ENCODE results near the gene TGFBR3.
A peak's percentile ranks its signal among the peaks of the same experiment; 100 is the strongest.

Gene TGFBR3

GRCh38 chr1:91754816-91755580 lies 131.0 kb downstream of the TGFBR3 start:
- no peak for DNase-seq (ENCODE audit: low spot score)

GRCh38 chr1:91754348-91754747 lies 131.6 kb downstream of the TGFBR3 start:
- DNase-seq (ENCODE audit: low spot score) = no peak

- DNase-seq (ENCODE audit: low spot score) = no peak
Observed at GRCh38 chr1:91753878-91754277, 132.1 kb downstream of the TGFBR3 start.

GRCh38 chr1:91752324-91752723 lies 133.6 kb downstream of the TGFBR3 start:
- DNase-seq (ENCODE audit: low spot score) = no peak

GRCh38 chr1:91751275-91751674 lies 134.7 kb downstream of the TGFBR3 start:
- peak; percentile 79 for DNase-seq (ENCODE audit: low spot score)

- no peak for DNase-seq (ENCODE audit: low spot score)
Observed at GRCh38 chr1:91750398-91750996, 135.5 kb downstream of the TGFBR3 start.

- DNase-seq (ENCODE audit: low spot score) = no peak
Observed at GRCh38 chr1:91749788-91750231, 136.1 kb downstream of the TGFBR3 start.

GRCh38 chr1:91747666-91748065 lies 138.3 kb downstream of the TGFBR3 start:
- DNase-seq (ENCODE audit: low spot score) = no peak

GRCh38 chr1:91746728-91747338 lies 139.1 kb downstream of the TGFBR3 start:
- DNase-seq (ENCODE audit: low spot score) = no peak

- DNase-seq (ENCODE audit: low spot score) = no peak
Observed at GRCh38 chr1:91745640-91746373, 140.1 kb downstream of the TGFBR3 start.

- DNase-seq (ENCODE audit: low spot score) = no peak
Observed at GRCh38 chr1:91744953-91745639, 140.9 kb downstream of the TGFBR3 start.

GRCh38 chr1:91742848-91743292 lies 143.1 kb downstream of the TGFBR3 start:
- DNase-seq (ENCODE audit: low spot score) = no peak

GRCh38 chr1:91741906-91742305 lies 144.0 kb downstream of the TGFBR3 start:
- DNase-seq (ENCODE audit: low spot score) = no peak

GRCh38 chr1:91741301-91741700 lies 144.7 kb downstream of the TGFBR3 start:
- no peak for DNase-seq (ENCODE audit: low spot score)

GRCh38 chr1:91737650-91738049 lies 148.3 kb downstream of the TGFBR3 start:
- no peak for DNase-seq (ENCODE audit: low spot score)

GRCh38 chr1:91736715-91737615 lies 149.0 kb downstream of the TGFBR3 start:
- DNase-seq (ENCODE audit: low spot score) = no peak

GRCh38 chr1:91736146-91736714 lies 149.7 kb downstream of the TGFBR3 start:
- no peak for DNase-seq (ENCODE audit: low spot score)

- DNase-seq (ENCODE audit: low spot score) = no peak
Observed at GRCh38 chr1:91735266-91735845, 150.6 kb downstream of the TGFBR3 start.

- DNase-seq (ENCODE audit: low spot score) = no peak
Observed at GRCh38 chr1:91734761-91735160, 151.2 kb downstream of the TGFBR3 start.

GRCh38 chr1:91733108-91733710 lies 152.7 kb downstream of the TGFBR3 start:
- DNase-seq (ENCODE audit: low spot score) = no peak
